ENCODE results near the gene HAND1. TPM values are rescaled to one million over a fixed set of nuclear protein-coding genes. Genes with fewer than 3 reads are reported as not detected.

HAND1 gene
- total RNA-seq, 1 donor from 2014 or later, result not detected

GRCh38 chr5:154466147-154466546 lies 11.9 kb downstream of the HAND1 start:
- Mint-ChIP-seq H3K9me3 (ENCODE audit: low read depth) (no peaks in the 10 kb centered on the region), H3K4me1 (ENCODE audit: low read depth) (peaks cover 6% of the 10 kb centered on the region), H3K36me3 (ENCODE audit: low read depth) (no peaks in the 10 kb centered on the region), H3K4me3 (ENCODE audit: unreplicated experiment) (no peak overlapping the region), H3K27ac (ENCODE audit: unreplicated experiment) (no peak overlapping the region), H3K27me3 (ENCODE audit: low read depth) (peaks cover 32% of the 10 kb centered on the region)
- TF ChIP-seq CTCF (IDR thresholded peaks at IDR 0.05), result no peak
- no peak for DNase-seq (ENCODE audit: low spot score)

- Mint-ChIP-seq H3K36me3 (ENCODE audit: low read depth) (no peaks in the 10 kb centered on the region), H3K27ac (ENCODE audit: unreplicated experiment) (no peak overlapping the region), H3K27me3 (ENCODE audit: low read depth) (peaks cover 22% of the 10 kb centered on the region), H3K9me3 (ENCODE audit: low read depth) (no peaks in the 10 kb centered on the region), H3K4me1 (ENCODE audit: low read depth) (peaks cover 6% of the 10 kb centered on the region), H3K4me3 (ENCODE audit: unreplicated experiment) (no peak overlapping the region)
- DNase-seq (ENCODE audit: low spot score), result no peak
- no peak for TF ChIP-seq CTCF (IDR thresholded peaks at IDR 0.05)
Observed at GRCh38 chr5:154465169-154465568, 12.9 kb downstream of the HAND1 start.

GRCh38 chr5:154464438-154464837 lies 13.6 kb downstream of the HAND1 start:
- DNase-seq (ENCODE audit: low spot score), result no peak
- peaks cover 6% of the 10 kb centered on the region for H3K4me1 Mint-ChIP-seq (ENCODE audit: low read depth)
- no peak overlapping the region for H3K4me3 Mint-ChIP-seq (ENCODE audit: unreplicated experiment)
- H3K36me3 Mint-ChIP-seq (ENCODE audit: low read depth), result peaks cover under 1% of the 10 kb centered on the region
- H3K27me3 Mint-ChIP-seq (ENCODE audit: low read depth), result peaks cover 18% of the 10 kb centered on the region
- no peak overlapping the region for H3K27ac Mint-ChIP-seq (ENCODE audit: unreplicated experiment)
- no peak for TF ChIP-seq CTCF (IDR thresholded peaks at IDR 0.05)
- H3K9me3 Mint-ChIP-seq (ENCODE audit: low read depth), result no peaks in the 10 kb centered on the region

- peak; percentile 70 for TF ChIP-seq CTCF (IDR thresholded peaks at IDR 0.05)
- no peak for DNase-seq (ENCODE audit: low spot score)
- no peaks in the 10 kb centered on the region for H3K9me3 Mint-ChIP-seq (ENCODE audit: low read depth)
- H3K27me3 Mint-ChIP-seq (ENCODE audit: low read depth), result peaks cover 4% of the 10 kb centered on the region
- peaks cover 6% of the 10 kb centered on the region for H3K4me1 Mint-ChIP-seq (ENCODE audit: low read depth)
- H3K27ac Mint-ChIP-seq (ENCODE audit: unreplicated experiment), result no peak overlapping the region
- H3K4me3 Mint-ChIP-seq (ENCODE audit: unreplicated experiment), result no peak overlapping the region
- H3K36me3 Mint-ChIP-seq (ENCODE audit: low read depth), result peaks cover 12% of the 10 kb centered on the region
Observed at GRCh38 chr5:154461531-154461930, 16.5 kb downstream of the HAND1 start.

GRCh38 chr5:154460172-154460571 lies 17.9 kb downstream of the HAND1 start:
- DNase-seq (ENCODE audit: low spot score), result no peak
- no peaks in the 10 kb centered on the region for H3K27me3 Mint-ChIP-seq (ENCODE audit: low read depth)
- no peaks in the 10 kb centered on the region for H3K9me3 Mint-ChIP-seq (ENCODE audit: low read depth)
- H3K36me3 Mint-ChIP-seq (ENCODE audit: low read depth), result peaks cover 21% of the 10 kb centered on the region
- peaks cover 6% of the 10 kb centered on the region for H3K4me1 Mint-ChIP-seq (ENCODE audit: low read depth)
- H3K4me3 Mint-ChIP-seq (ENCODE audit: unreplicated experiment), result no peak overlapping the region
- TF ChIP-seq CTCF (IDR thresholded peaks at IDR 0.05), result no peak
- no peak overlapping the region for H3K27ac Mint-ChIP-seq (ENCODE audit: unreplicated experiment)
